A549 (cell line): ENCODE results near the gene C17orf78. TPM values are rescaled to one million over a fixed set of nuclear protein-coding genes. Genes with fewer than 3 reads are reported as not detected.
A peak's percentile ranks its signal among the peaks of the same experiment; 100 is the strongest.
"Not testable (repeated sequence)": the region's sequence is repeated elsewhere in the genome, so short reads cannot be mapped to it uniquely, and the experiment has no call there.

Experiments
- ATAC-seq, 2 experiments: fragments of 200-7000 bp in 1 of 2; fragments of >200 bp in 1 of 2; cut with Nextera tagmentation in 1 of 2; cut with Tn5 transposase in 1 of 2; 3 replicates each; pipeline versions ENCODE4 v1.8.0 to v1.9.1; 2018 to 2020; ENCODE audit warnings: mild to moderate bottlenecking in 1 of 2, moderate library complexity in 1 of 2
- CTCF ChIA-PET: fragments of 300-600 bp; sonication (Branson Sonifier 250); formaldehyde crosslinking; extraction: SDS; loops from one replicate; lab custom pipeline; 2021; ENCODE audit warnings: antibody characterized with exemption, inconsistent platforms; lab: Yijun Ruan, JAX
- POLR2A ChIA-PET: fragments of 350-600 bp; formaldehyde crosslinking; extraction: SDS; loops from one replicate; lab custom pipeline; 2021; ENCODE audit warnings: antibody characterized with exemption, inconsistent platforms; lab: Yijun Ruan, JAX
- DNase-seq, 2 experiments: peaks; one replicate each; pipeline versions ENCODE4 v3.0.0 to v3.0.0-alpha.2; 2011 to 2016; ENCODE audit warnings: low read depth in 1 of 2, low spot score in 1 of 2
- FAIRE-seq: peaks from 2 replicates; lab custom pipeline; 2011; peaks lifted over from hg19 to GRCh38; lab: Jason Lieb, UNC
- H3K27ac ChIP-seq, 2 experiments: fragments of >200 bp; sonication (Bioruptor Twin); formaldehyde crosslinking; 3 replicates each; pipeline ENCODE4 v1.5.1; 2016 to 2017
- H3K4me1 ChIP-seq: fragments of >200 bp; sonication (Bioruptor Twin); formaldehyde crosslinking; 3 replicates; pipeline ENCODE4 v1.6.1; 2016
- H3K4me2 ChIP-seq: fragments of >200 bp; sonication (Bioruptor Twin); formaldehyde crosslinking; 3 replicates; pipeline ENCODE4 v1.6.1; 2016
- H3K4me3 ChIP-seq: fragments of >200 bp; sonication (Bioruptor Twin); formaldehyde crosslinking; 3 replicates; pipeline ENCODE4 v1.5.1; 2016
- H3K9me3 ChIP-seq: fragments of >200 bp; sonication (Bioruptor Twin); formaldehyde crosslinking; 3 replicates; pipeline ENCODE4 v1.6.1; 2016
- CBX8 ChIP-seq: fragments of 200-600 bp; sonication (generic); IDR thresholded peaks from 2 replicates; pipeline ENCODE4 v1.6.1; 2016
- ESRRA ChIP-seq: fragments of 150-350 bp; IDR thresholded peaks from 2 replicates; pipeline ENCODE4 v1.6.1; 2014; ENCODE audit warnings: mild to moderate bottlenecking, low read length, borderline replicate concordance
- FOSB ChIP-seq: fragments of 250-450 bp; sonication (Bioruptor Pico); IDR thresholded peaks from 2 replicates; pipeline ENCODE4 v1.5.0; 2020; ENCODE audit warnings: mild to moderate bottlenecking, moderate library complexity
- FOSL2 ChIP-seq, 2 experiments: fragments of 450-650 bp in 1 of 2; fragments of >200 bp in 1 of 2; sonication (Bioruptor Twin) in 1 of 2; formaldehyde crosslinking; IDR thresholded peaks; 2 replicates each; pipeline versions ENCODE4 v1.5.0 to v1.6.1; 2016 to 2020; ENCODE audit warnings: mild to moderate bottlenecking in 1 of 2, moderate library complexity in 1 of 2
- HEYL ChIP-seq: fragments of 250-450 bp; sonication (Bioruptor Pico); IDR thresholded peaks from 2 replicates; pipeline ENCODE4 v1.8.0; 2021; ENCODE audit warnings: mild to moderate bottlenecking, moderate library complexity
- HOXA7 ChIP-seq: fragments of 250-450 bp; sonication (Bioruptor Pico); IDR thresholded peaks from 2 replicates; pipeline ENCODE4 v1.5.0; 2020; ENCODE audit warnings: mild to moderate bottlenecking, moderate library complexity
- HOXB13 ChIP-seq: fragments of 250-450 bp; sonication (Bioruptor Pico); IDR thresholded peaks from 2 replicates; pipeline ENCODE4 v1.5.0; 2020; ENCODE audit warnings: low read depth, mild to moderate bottlenecking, moderate library complexity
- JUNB ChIP-seq: fragments of >200 bp; sonication (Bioruptor Twin); formaldehyde crosslinking; IDR thresholded peaks from 2 replicates; pipeline ENCODE4 v1.6.1; 2016
- MAFK ChIP-seq: fragments of 450-650 bp; IDR thresholded peaks from 2 replicates; pipeline ENCODE4 v1.6.1; 2014; ENCODE audit not compliant: partially characterized antibody
- NR3C1 ChIP-seq: fragments of >200 bp; sonication (Bioruptor Twin); formaldehyde crosslinking; IDR thresholded peaks from 3 replicates; pipeline ENCODE4 v1.6.1; 2017
- SMC3 ChIP-seq: fragments of >200 bp; sonication (Bioruptor Twin); formaldehyde crosslinking; IDR thresholded peaks from 3 replicates; pipeline ENCODE4 v1.6.1; 2018; ENCODE audit warnings: inconsistent platforms
- TFCP2L1 ChIP-seq: fragments of 250-450 bp; sonication (Bioruptor Pico); IDR thresholded peaks from 2 replicates; pipeline ENCODE4 v1.5.0; 2021; ENCODE audit warnings: mild to moderate bottlenecking
- USF2 ChIP-seq: fragments of 450-650 bp; IDR thresholded peaks from 2 replicates; pipeline ENCODE4 v1.6.1; 2014; ENCODE audit warnings: antibody characterized with exemption
- ZFP36 ChIP-seq: fragments of 450-650 bp; IDR thresholded peaks from 2 replicates; pipeline ENCODE4 v1.6.1; 2014; ENCODE audit warnings: borderline replicate concordance; ENCODE audit not compliant: partially characterized antibody
- ZNF302 ChIP-seq: fragments of 250-450 bp; sonication (Bioruptor Pico); IDR thresholded peaks from 2 replicates; pipeline ENCODE4 v1.9.0; 2021; ENCODE audit warnings: inconsistent platforms, mild to moderate bottlenecking, moderate library complexity
- WGBS: methylation state at CpG from one replicate; pipeline ENCODE4 v1.1.6; 2017; ENCODE audit errors: missing lambda C conversion rate; 5-methylcytosine and 5-hydroxymethylcytosine counted together
- polyA plus RNA-seq, 4 experiments: library from polyadenylated mRNA; depleted of rRNA in 3 of 4; stranded (reverse); fragments of >200 nt; fragmentation: RNase III in 1 of 4; extraction: RNeasy Plus Mini Kit Qiagen cat#74134 plus additional on column Dnase treatment in 1 of 4; gene quantifications; 2 replicates in 3 of 4; 3 replicates in 1 of 4; pipeline ENCODE4 v1.2.3, GENCODE V29; 2011 to 2017
- TF ChIP-seq, protein P1 (sequence below): fragments of 250-450 bp; sonication (Bioruptor Pico); IDR thresholded peaks from 2 replicates; pipeline ENCODE4 v1.5.0; 2021; ENCODE audit warnings: mild to moderate bottlenecking, moderate library complexity, borderline replicate concordance
- TF ChIP-seq, protein P2 (sequence below): fragments of >200 bp; sonication (Bioruptor Twin); formaldehyde crosslinking; IDR thresholded peaks from 3 replicates; pipeline ENCODE4 v1.5.1; 2016

Gene C17orf78
- polyA plus RNA-seq, 2 of the 4 experiments (the other 2 are of a cell fraction): not detected

DNA sequence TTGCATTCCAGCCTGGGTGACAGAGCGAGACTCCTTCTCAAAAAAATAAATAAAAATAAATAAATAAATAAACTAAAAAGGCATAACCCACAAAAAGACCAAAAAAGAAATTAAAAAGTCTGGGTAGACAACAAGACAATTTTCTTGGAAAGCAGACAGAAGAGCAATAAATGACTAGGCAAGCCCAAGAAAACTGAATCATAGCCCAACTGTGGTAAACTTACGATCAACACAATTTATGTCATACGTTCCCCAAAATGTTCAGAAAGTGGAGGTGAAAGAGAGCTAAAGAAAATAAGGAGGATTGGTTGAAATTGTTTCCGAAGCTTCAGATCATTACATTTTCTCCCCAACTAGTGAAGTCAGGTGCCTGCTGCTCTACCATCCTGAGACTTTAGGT lies 31.3 kb upstream of the C17orf78 start:
- Histone ChIP-seq H3K27ac (no peak overlapping the region), H3K4me1 (peaks cover 9% of the 10 kb centered on the region), H3K9me3 (peaks cover 7% of the 10 kb centered on the region; the same call in 1 of the 3 replicates), H3K4me3 (no peak overlapping the region), H3K4me2 (no peak overlapping the region)
- 96% methylated on average over 4 of the region's 4 CpGs for WGBS
- no peak for DNase-seq
- ChIA-PET CTCF (interaction anchor here (0.6 to 2.1 kb wide), 3 partner anchors 29 to 199 kb away, joined by 3 to 9 read pairs (median 3); no protein-coding TSS in a partner anchor), POLR2A (no interaction called here)
- TF ChIP-seq FOSB (CRISPR knock-in tag) (no peak), NR3C1 (no peak), ZNF302 (CRISPR knock-in tag) (no peak), HOXA7 (no peak), ESRRA (no peak), ZFP36 (no peak), SMC3 (no peak), USF2 (no peak), TFCP2L1 (CRISPR knock-in tag) (no peak), HEYL (CRISPR knock-in tag) (no peak), MAFK (no peak), HOXB13 (no peak), JUNB (no peak), FOSL2 (IDR thresholded peaks at IDR 0.05) (no peak), FOSL2 (CRISPR knock-in tag; IDR thresholded peaks at IDR 0.05) (no peak), CBX8 (no peak)
- TF ChIP-seq, protein P1, sequence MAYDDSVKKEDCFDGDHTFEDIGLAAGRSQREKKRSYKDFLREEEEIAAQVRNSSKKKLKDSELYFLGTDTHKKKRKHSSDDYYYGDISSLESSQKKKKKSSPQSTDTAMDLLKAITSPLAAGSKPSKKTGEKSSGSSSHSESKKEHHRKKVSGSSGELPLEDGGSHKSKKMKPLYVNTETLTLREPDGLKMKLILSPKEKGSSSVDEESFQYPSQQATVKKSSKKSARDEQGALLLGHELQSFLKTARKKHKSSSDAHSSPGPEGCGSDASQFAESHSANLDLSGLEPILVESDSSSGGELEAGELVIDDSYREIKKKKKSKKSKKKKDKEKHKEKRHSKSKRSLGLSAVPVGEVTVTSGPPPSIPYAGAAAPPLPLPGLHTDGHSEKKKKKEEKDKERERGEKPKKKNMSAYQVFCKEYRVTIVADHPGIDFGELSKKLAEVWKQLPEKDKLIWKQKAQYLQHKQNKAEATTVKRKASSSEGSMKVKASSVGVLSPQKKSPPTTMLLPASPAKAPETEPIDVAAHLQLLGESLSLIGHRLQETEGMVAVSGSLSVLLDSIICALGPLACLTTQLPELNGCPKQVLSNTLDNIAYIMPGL (CRISPR knock-in tag): no peak
- TF ChIP-seq, protein P2, sequence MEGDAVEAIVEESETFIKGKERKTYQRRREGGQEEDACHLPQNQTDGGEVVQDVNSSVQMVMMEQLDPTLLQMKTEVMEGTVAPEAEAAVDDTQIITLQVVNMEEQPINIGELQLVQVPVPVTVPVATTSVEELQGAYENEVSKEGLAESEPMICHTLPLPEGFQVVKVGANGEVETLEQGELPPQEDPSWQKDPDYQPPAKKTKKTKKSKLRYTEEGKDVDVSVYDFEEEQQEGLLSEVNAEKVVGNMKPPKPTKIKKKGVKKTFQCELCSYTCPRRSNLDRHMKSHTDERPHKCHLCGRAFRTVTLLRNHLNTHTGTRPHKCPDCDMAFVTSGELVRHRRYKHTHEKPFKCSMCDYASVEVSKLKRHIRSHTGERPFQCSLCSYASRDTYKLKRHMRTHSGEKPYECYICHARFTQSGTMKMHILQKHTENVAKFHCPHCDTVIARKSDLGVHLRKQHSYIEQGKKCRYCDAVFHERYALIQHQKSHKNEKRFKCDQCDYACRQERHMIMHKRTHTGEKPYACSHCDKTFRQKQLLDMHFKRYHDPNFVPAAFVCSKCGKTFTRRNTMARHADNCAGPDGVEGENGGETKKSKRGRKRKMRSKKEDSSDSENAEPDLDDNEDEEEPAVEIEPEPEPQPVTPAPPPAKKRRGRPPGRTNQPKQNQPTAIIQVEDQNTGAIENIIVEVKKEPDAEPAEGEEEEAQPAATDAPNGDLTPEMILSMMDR: no peak
- ATAC-seq: no peak
- FAIRE-seq: no peak

DNA sequence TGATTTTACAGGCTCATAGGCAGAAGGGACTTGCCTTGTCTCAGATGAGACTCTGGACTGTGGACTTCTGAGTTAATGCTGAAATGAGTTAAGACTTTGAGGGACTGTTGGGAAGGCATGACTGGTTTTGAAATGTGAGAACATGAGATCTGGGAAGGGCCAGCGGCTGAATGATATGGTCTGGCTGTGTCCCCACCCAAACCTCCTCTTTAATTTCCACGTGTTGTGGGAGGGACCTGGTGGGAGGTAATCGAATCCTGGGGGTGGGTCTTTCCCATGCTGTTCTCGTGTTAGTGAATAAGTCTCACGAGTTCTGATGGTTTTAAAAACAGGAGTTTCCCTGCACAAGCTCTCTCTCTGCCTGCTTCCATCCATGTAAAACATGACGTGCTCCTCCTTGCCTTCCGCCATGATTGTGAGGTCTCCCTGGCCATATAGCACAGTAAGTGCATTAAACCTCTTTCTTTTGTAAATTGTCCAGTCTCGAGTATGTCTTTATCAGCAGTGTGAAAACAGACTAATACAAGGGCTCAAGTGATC lies 28.9 kb upstream of the C17orf78 start:
- CTCF ChIA-PET: interaction anchor here (1.9 kb wide), 1 partner anchor 27 kb away, joined by 10 read pairs; no protein-coding TSS in a partner anchor
- ATAC-seq, H3K4me1 ChIP-seq, H3K9me3 ChIP-seq, FAIRE-seq, H3K27ac ChIP-seq, H3K4me3 ChIP-seq, DNase-seq, H3K4me2 ChIP-seq: not testable (repeated sequence)
- WGBS: 92% methylated on average over 8 of the region's 8 CpGs
- POLR2A ChIA-PET: interaction anchor here (1.2 kb wide), 1 partner anchor 12 kb away, joined by 6 read pairs; no protein-coding TSS in a partner anchor

DNA sequence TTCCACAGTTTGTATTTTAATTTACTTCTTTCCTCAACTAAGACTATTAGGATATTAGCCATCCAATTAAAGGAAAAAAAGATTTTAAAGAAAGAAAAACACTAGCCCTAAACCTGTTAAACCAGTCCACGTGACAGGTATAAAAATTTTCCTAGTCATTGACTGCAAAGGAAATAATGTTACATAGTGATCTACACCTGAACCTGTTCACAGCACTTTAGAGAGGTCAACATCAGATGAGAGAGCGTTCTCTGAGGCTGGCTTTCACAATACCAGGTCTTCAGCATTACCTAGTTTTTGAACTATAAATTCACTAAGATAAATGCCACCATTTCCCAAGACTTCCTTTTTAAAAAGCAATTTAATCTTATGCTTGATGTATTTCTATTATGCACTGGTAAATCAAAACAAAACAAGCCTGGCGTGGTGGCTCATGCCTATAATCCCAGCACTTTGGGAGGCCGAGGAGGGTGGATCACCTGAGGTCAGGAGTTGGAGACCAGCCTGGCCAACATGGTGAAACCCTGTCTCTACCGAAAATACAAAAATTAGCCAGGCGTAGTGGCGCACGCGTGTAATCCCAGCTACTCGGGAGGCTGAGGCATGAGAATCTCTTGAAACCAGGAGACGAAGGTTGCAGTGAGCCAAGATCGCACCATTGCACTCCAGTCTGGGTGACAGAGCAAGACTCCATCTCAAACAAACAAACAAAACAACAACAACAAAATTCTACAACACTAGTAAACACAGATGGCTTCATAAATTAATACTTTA lies 18.8 kb upstream of the C17orf78 start:
- not testable (repeated sequence) for ATAC-seq

More for the DNA sequence above, 18.8 kb upstream of the C17orf78 start:
- H3K4me3 ChIP-seq: peak overlapping the region; percentile 88
- DNase-seq, POLR2A ChIA-PET, H3K9me3 ChIP-seq, FAIRE-seq: not testable (repeated sequence)
- peaks cover 42% of the 10 kb centered on the region for H3K4me1 ChIP-seq
- peak overlapping the region; percentile 77 for H3K4me2 ChIP-seq
- peak overlapping the region; percentile 92 to 94; a peak in 4 of 6 replicates for H3K27ac ChIP-seq
- CTCF ChIA-PET: interaction anchor here (2.3 kb wide), 1 partner anchor 16 kb away, joined by 12 read pairs; no protein-coding TSS in a partner anchor
- 75% methylated on average over 12 of the region's 12 CpGs for WGBS
